Transverse colon (tissue), 4 donors: ENCODE measurements around the gene NR5A2. TPM values are rescaled to one million over a fixed set of nuclear protein-coding genes. Genes with fewer than 3 reads are reported as not detected.

ENCODE experiments used
- DNase-seq: peaks from one replicate; pipeline ENCODE4 v3.0.0-alpha.2; 2019
- H3K27ac ChIP-seq, 4 donors: fragments of 200-600 bp; sonication (generic); 2 replicates each; pipeline ENCODE4 v1.5.1; 2016 to 2018; ENCODE audit warnings: inconsistent platforms in 4 of 4
- H3K27me3 ChIP-seq: fragments of 200-600 bp; sonication (generic); 2 replicates; pipeline ENCODE4 v1.5.1; 2017; ENCODE audit warnings: inconsistent platforms
- H3K36me3 ChIP-seq, 4 donors: fragments of 200-600 bp; sonication (generic); 2 replicates each; pipeline ENCODE4 v1.5.1; 2017 to 2019; ENCODE audit warnings: inconsistent platforms in 4 of 4
- H3K4me1 ChIP-seq, 4 donors: fragments of 200-600 bp; sonication (generic); 2 replicates each; pipeline ENCODE4 v1.5.1; 2017 to 2020; ENCODE audit warnings: inconsistent platforms in 4 of 4
- H3K4me3 ChIP-seq, 4 donors: fragments of 200-600 bp; sonication (generic); 1 replicate in 1 of 4; 2 replicates in 3 of 4; pipeline versions ENCODE4 v1.5.1 to v1.6.1; 2017 to 2019; ENCODE audit warnings: inconsistent platforms in 4 of 4
- H3K9me3 ChIP-seq, 2 donors: fragments of 200-600 bp; sonication (generic); 2 replicates each; pipeline ENCODE4 v1.5.1; 2017 to 2019; ENCODE audit warnings: inconsistent platforms in 2 of 2
- EP300 ChIP-seq: sonication (generic); formaldehyde crosslinking; IDR thresholded peaks from one replicate; pipeline ENCODE4 v1.6.1; 2017; ENCODE audit warnings: antibody characterized with exemption, low read depth
- POLR2A ChIP-seq: fragments of 450-650 bp; IDR thresholded peaks from one replicate; pipeline ENCODE4 v1.6.1; 2016; ENCODE audit warnings: antibody characterized with exemption, mild to moderate bottlenecking, moderate library complexity
- POLR2AphosphoS5 ChIP-seq, 3 donors: sonication (generic); formaldehyde crosslinking; IDR thresholded peaks; one replicate each; pipeline ENCODE4 v1.6.1; 2016; ENCODE audit warnings: antibody characterized with exemption in 3 of 3
- WGBS, 2 donors: methylation state at CpG; one replicate each; pipeline ENCODE4 v1.1.5; 2018; ENCODE audit warnings: low coverage in 1 of 2; 5-methylcytosine and 5-hydroxymethylcytosine counted together
- in situ Hi-C, 4 donors: fragments of 200-750 bp; cut with MboI; loops; one replicate each; pipeline versions ENCODE4 v1.15.0 to v1.15.1; 2017; ENCODE audit warnings: low sequenced_read_pairs in 3 of 4, low pct_ligation_motif_present in 1 of 4, low pct_unique_long_range_greater_than_20kb in 1 of 4
- intact Hi-C: fragments of 100-400 bp; cut with DNase I; formaldehyde crosslinking; loops from one replicate; pipeline ENCODE4 v1.15.1; 2023; ENCODE audit warnings: low total_unique reads
- total RNA-seq, 4 donors: library from RNA; depleted of rRNA; stranded (reverse); fragments of >200 nt; gene quantifications; one replicate each; pipeline ENCODE4 v1.1.0, GENCODE V29; 2016
- TF ChIP-seq, protein P1 (sequence below), 5 experiments: fragments of 200-600 bp in 3 of 5; fragments of 450-650 bp in 2 of 5; sonication (generic) in 3 of 5; IDR thresholded peaks; 1 replicate in 2 of 5; 2 replicates in 3 of 5; pipeline ENCODE4 v1.5.1; 2016 to 2017; ENCODE audit warnings: antibody characterized with exemption in 5 of 5, inconsistent platforms in 3 of 5, mild to moderate bottlenecking in 2 of 5, moderate library complexity in 1 of 5

Gene NR5A2
- total RNA-seq, 4 donors from 2014 or later: 75.4 to 92.6 (median 85.4) TPM

DNA sequence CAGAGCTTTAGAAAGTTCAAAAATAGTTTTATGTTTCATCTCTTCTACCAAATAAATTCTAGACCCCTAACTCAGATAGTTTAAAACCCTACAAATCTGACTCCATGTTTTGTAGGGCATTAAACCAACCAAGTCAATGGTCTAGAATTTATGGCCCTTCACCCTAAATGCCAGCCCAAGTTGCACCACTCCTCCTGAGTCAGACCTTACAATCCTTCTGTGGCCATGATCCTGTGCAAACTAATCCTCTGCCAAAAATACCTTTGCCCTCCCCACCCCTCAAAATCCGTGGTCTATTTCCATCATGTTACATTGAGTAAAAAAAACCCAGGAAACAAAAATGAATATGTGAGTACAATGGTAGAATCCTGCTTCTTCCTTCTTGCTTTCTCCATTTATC lies 179.3 kb downstream of the NR5A2 start:
- Histone ChIP-seq H3K27ac (no peak overlapping the region), H3K9me3 (no peaks in the 10 kb centered on the region), H3K27me3 (no peaks in the 10 kb centered on the region), H3K4me3 (no peak overlapping the region), H3K36me3 (no peaks in the 10 kb centered on the region), H3K4me1 (no peaks in the 10 kb centered on the region)
- in situ Hi-C loops (no loop called here), intact Hi-C loops (no loop called here)
- WGBS, 2 donors: 50 to 61% methylated on average over 1 of the region's 1 CpG
- DNase-seq: no peak
- TF ChIP-seq, protein P1, sequence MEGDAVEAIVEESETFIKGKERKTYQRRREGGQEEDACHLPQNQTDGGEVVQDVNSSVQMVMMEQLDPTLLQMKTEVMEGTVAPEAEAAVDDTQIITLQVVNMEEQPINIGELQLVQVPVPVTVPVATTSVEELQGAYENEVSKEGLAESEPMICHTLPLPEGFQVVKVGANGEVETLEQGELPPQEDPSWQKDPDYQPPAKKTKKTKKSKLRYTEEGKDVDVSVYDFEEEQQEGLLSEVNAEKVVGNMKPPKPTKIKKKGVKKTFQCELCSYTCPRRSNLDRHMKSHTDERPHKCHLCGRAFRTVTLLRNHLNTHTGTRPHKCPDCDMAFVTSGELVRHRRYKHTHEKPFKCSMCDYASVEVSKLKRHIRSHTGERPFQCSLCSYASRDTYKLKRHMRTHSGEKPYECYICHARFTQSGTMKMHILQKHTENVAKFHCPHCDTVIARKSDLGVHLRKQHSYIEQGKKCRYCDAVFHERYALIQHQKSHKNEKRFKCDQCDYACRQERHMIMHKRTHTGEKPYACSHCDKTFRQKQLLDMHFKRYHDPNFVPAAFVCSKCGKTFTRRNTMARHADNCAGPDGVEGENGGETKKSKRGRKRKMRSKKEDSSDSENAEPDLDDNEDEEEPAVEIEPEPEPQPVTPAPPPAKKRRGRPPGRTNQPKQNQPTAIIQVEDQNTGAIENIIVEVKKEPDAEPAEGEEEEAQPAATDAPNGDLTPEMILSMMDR (IDR thresholded peaks at IDR 0.05): no peak
- no peak for TF ChIP-seq EP300

DNA sequence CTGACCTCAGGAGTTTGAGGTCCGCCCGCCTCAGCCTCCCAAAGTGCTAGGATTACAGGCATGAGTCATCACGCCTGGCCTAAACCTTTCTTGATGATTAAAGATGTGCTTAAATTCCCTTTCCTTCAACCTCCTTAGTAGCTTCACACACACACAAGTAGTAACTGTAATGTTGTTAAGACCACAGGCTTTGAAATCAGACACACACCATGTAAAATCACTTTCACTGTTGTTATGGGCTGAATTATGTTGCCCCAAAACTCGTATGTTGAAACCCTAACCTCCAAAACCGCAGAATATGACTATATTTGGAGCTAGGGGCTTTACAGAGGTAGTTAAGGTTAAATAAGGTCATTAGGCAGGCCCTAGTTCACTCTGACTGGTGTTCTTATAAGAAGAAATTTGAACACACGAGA lies 180.2 kb downstream of the NR5A2 start:
- 74 to 82% methylated on average over 6 of the region's 6 CpGs for WGBS, 2 donors
- TF ChIP-seq, protein P1 (IDR thresholded peaks at IDR 0.05): no peak
- TF ChIP-seq POLR2A (no peak), EP300 (no peak), POLR2AphosphoS5 (IDR thresholded peaks at IDR 0.05) (no peak)
- Histone ChIP-seq H3K4me1 (no peaks in the 10 kb centered on the region), H3K27me3 (no peaks in the 10 kb centered on the region), H3K4me3 (no peak overlapping the region), H3K9me3 (no peaks in the 10 kb centered on the region), H3K36me3 (no peaks in the 10 kb centered on the region), H3K27ac (no peak overlapping the region)
- in situ Hi-C loops (no loop called here), intact Hi-C loops (no loop called here)
- no peak for DNase-seq

DNA sequence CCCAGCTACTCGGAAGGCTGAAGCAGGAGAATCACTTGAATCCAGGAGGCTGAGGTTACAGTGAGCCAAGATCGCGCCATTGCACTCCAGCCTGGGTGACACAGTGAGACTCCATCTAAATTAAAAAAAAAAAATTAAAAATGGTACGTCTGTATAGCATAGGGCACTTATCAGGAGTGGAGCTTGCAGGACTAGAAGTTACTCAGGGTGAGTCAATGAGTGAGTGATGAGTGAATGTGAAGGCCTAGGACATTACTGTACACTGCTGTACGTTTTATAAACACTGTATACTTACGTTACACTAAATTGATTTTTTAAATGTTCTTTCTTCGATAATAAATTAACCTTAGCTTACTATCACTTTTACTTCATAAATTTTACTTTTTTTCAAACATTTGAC lies 183.6 kb downstream of the NR5A2 start:
- no peak overlapping the region for H3K4me3 ChIP-seq
- no peaks in the 10 kb centered on the region for H3K4me1 ChIP-seq
- TF ChIP-seq EP300: no peak
- no peak for TF ChIP-seq POLR2A
- TF ChIP-seq, protein P1 (IDR thresholded peaks at IDR 0.05): no peak
- no peak for TF ChIP-seq POLR2AphosphoS5 (IDR thresholded peaks at IDR 0.05)
- DNase-seq: no peak
- H3K36me3 ChIP-seq: no peaks in the 10 kb centered on the region
- H3K9me3 ChIP-seq: no peaks in the 10 kb centered on the region
- intact Hi-C loops: no loop called here
- 87 to 95% methylated on average over 7 of the region's 7 CpGs for WGBS, 2 donors
- in situ Hi-C loops: no loop called here
- H3K27ac ChIP-seq: no peak overlapping the region
- no peaks in the 10 kb centered on the region for H3K27me3 ChIP-seq

DNA sequence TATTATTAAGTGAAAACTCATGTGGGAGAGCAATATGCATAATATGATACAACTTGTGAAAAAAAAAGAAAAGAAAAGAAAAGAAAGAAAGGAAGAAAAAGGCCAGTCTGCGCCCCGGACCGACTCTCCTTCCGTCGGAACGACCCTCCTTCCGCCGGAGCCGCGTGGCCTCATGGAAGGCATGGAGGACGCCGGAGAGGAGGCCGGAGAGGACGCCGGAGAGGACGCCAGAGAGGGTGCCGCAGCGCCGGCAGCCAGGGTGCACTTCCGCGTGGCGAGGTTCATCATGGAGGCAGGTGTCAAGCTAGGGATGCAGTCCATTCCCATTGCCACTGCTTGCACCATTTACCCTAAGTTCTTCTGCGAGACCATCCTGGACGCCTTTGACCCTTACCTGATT lies 185.9 kb downstream of the NR5A2 start:
- intact Hi-C loops: no loop called here
- H3K27ac ChIP-seq: no peak overlapping the region
- H3K9me3 ChIP-seq: no peaks in the 10 kb centered on the region
- TF ChIP-seq POLR2AphosphoS5 (IDR thresholded peaks at IDR 0.05): no peak
- TF ChIP-seq, protein P1 (IDR thresholded peaks at IDR 0.05): no peak
- TF ChIP-seq EP300: no peak
- no peak for TF ChIP-seq POLR2A
- no peaks in the 10 kb centered on the region for H3K4me1 ChIP-seq
- DNase-seq: no peak
- WGBS, 2 donors: 97% methylated on average over 24 of the region's 24 CpGs; no CpG with 5 or more reads in 1 of the 2 donors
- H3K36me3 ChIP-seq: no peaks in the 10 kb centered on the region
- H3K4me3 ChIP-seq: no peak overlapping the region
- in situ Hi-C loops: no loop called here
- H3K27me3 ChIP-seq: no peaks in the 10 kb centered on the region
